Endothelial cell of umbilical vein (primary cell): ENCODE results near the gene MFRP. TPM values are rescaled to one million over a fixed set of nuclear protein-coding genes. Genes with fewer than 3 reads are reported as not detected.

Experiments used
- BruUV-seq: library from RNA; stranded (reverse); fragments of 400-500 nt; replicated peaks from 2 replicates; lab custom pipeline; 2021; lab: Mats Ljungman, UMichigan
- CTCF ChIA-PET: fragments of 300-600, 350-600 bp; sonication (Branson Sonifier 250); formaldehyde crosslinking; loops from one replicate; lab custom pipeline; 2021; ENCODE audit warnings: antibody characterized with exemption, inconsistent platforms; lab: Charles Lee
- POLR2A ChIA-PET: fragments of 300-600, 350-600 bp; sonication (Branson Sonifier 250); formaldehyde crosslinking; loops from one replicate; lab custom pipeline; 2021; ENCODE audit warnings: antibody characterized with exemption, inconsistent platforms; lab: Charles Lee
- DNase-seq: peaks from one replicate; pipeline ENCODE4 v3.0.0-alpha.2; 2011; ENCODE audit warnings: low read depth, low spot score
- FAIRE-seq: peaks from 2 replicates; lab custom pipeline; 2011; peaks lifted over from hg19 to GRCh38; lab: Jason Lieb, UNC
- H2AFZ ChIP-seq: 2 replicates; pipeline ENCODE4 v1.6.0; 2012; ENCODE audit warnings: low read depth, low read length, control low read depth, inconsistent platforms
- H3K27ac ChIP-seq: 2 replicates; pipeline ENCODE4 v1.5.1; 2011; ENCODE audit warnings: low read depth, mild to moderate bottlenecking, control low read depth, low read length, moderate library complexity; ENCODE audit not compliant: insufficient read depth
- H3K27me3 ChIP-seq, 2 experiments: 2 replicates each; pipeline versions ENCODE4 v1.6.0 to v1.6.1; 2011; ENCODE audit warnings: low read length in 2 of 2, mixed read lengths in 1 of 2; ENCODE audit not compliant: control insufficient read depth in 2 of 2, insufficient read depth in 2 of 2
- H3K36me3 ChIP-seq, 2 experiments: 2 replicates in 1 of 2; 3 replicates in 1 of 2; pipeline ENCODE4 v1.5.1; 2011; ENCODE audit warnings: low read length in 2 of 2, mild to moderate bottlenecking in 1 of 2, moderate library complexity in 1 of 2; ENCODE audit not compliant: control insufficient read depth in 2 of 2, insufficient read depth in 2 of 2; ENCODE audit errors: extremely low read depth in 1 of 2
- H3K4me1 ChIP-seq: 3 replicates; pipeline ENCODE4 v1.5.1; 2011; ENCODE audit warnings: mild to moderate bottlenecking, low read length; ENCODE audit not compliant: control insufficient read depth, insufficient read depth; ENCODE audit errors: extremely low read depth
- H3K4me2 ChIP-seq: 2 replicates; pipeline ENCODE4 v1.6.1; 2011; ENCODE audit warnings: low read length, control low read depth, mixed read lengths; ENCODE audit not compliant: insufficient read depth
- H3K4me3 ChIP-seq, 3 experiments: fragments of 200-600 bp in 1 of 3; sonication (generic), shearing (Covaris generic) in 1 of 3; replicated peaks in 1 of 3; 2 replicates each; pipeline ENCODE4 v1.5.1; 2011 to 2016; ENCODE audit warnings: control low read depth in 3 of 3, low read length in 3 of 3, mild to moderate bottlenecking in 2 of 3, inconsistent platforms in 1 of 3, low read depth in 1 of 3, moderate library complexity in 1 of 3; ENCODE audit not compliant: insufficient read depth in 1 of 3
- H3K79me2 ChIP-seq: 2 replicates; pipeline ENCODE4 v1.6.0; 2012; ENCODE audit warnings: low read length, inconsistent platforms; ENCODE audit not compliant: control insufficient read depth, insufficient read depth
- H3K9ac ChIP-seq: replicated peaks from 2 replicates; pipeline ENCODE3; 2011; ENCODE audit warnings: low read length, control low read depth; ENCODE audit not compliant: insufficient read depth; ENCODE audit errors: extremely low read depth
- H3K9me1 ChIP-seq: replicated peaks from 3 replicates; pipeline ENCODE4 v1.6.0; 2011; ENCODE audit warnings: mild to moderate bottlenecking, low read length; ENCODE audit not compliant: control insufficient read depth, insufficient read depth; ENCODE audit errors: extremely low read depth
- H3K9me3 ChIP-seq: replicated peaks from 2 replicates; pipeline ENCODE4 v1.5.1; 2012; ENCODE audit warnings: low read length, inconsistent platforms; ENCODE audit not compliant: control insufficient read depth, insufficient read depth
- H4K20me1 ChIP-seq: replicated peaks from 2 replicates; pipeline ENCODE3; 2011; ENCODE audit warnings: mild to moderate bottlenecking, low read length; ENCODE audit not compliant: control insufficient read depth, insufficient read depth; ENCODE audit errors: extremely low read depth
- EZH2 ChIP-seq: IDR thresholded peaks from 2 replicates; pipeline ENCODE4 v1.6.1; 2012; ENCODE audit warnings: borderline replicate concordance, low read depth, mild to moderate bottlenecking, moderate library complexity, low read length, inconsistent platforms; ENCODE audit not compliant: severe bottlenecking
- FOS ChIP-seq: IDR thresholded peaks from 2 replicates; pipeline ENCODE4 v1.6.1; 2011; ENCODE audit warnings: mild to moderate bottlenecking, low read length, moderate library complexity, borderline replicate concordance; ENCODE audit not compliant: insufficient read depth
- GATA2 ChIP-seq: IDR thresholded peaks from 2 replicates; pipeline ENCODE4 v1.7.0; 2011; ENCODE audit warnings: low read depth, mild to moderate bottlenecking, moderate library complexity, mixed read lengths, low read length; ENCODE audit not compliant: insufficient read length, insufficient read depth
- JUN ChIP-seq: IDR thresholded peaks from 2 replicates; pipeline ENCODE4 v1.6.1; 2011; ENCODE audit warnings: borderline replicate concordance, low read depth; ENCODE audit not compliant: insufficient read length, insufficient read depth
- MYC ChIP-seq: IDR thresholded peaks from one replicate; pipeline ENCODE4 v1.6.1; 2011; ENCODE audit warnings: mild to moderate bottlenecking, low read depth, low read length
- POLR2A ChIP-seq: IDR thresholded peaks from 2 replicates; pipeline ENCODE4 v1.6.1; 2012; ENCODE audit warnings: low read depth, mild to moderate bottlenecking, control low read depth, low read length
- POLR2AphosphoS5 ChIP-seq: IDR thresholded peaks from 2 replicates; pipeline ENCODE4 v1.6.1; 2012; ENCODE audit warnings: low read depth, mild to moderate bottlenecking, control low read depth, low read length, moderate library complexity; ENCODE audit not compliant: insufficient read depth
- dilution Hi-C: fragments of 300-500 bp; cut with MboI; formaldehyde crosslinking; loops from one replicate; pipeline ENCODE4 v1.15.0; 2019; ENCODE audit warnings: low sequenced_read_pairs; ENCODE audit not compliant: extremely low pct_ligation_motif_present
- intact Hi-C: fragments of 100-400 bp; cut with micrococcal nuclease; formaldehyde crosslinking; loops from one replicate; pipeline ENCODE4 v1.10.0; 2022
- polyA plus RNA-seq, 4 experiments: library from polyadenylated mRNA; depleted of rRNA in 3 of 4; stranded (reverse) in 3 of 4; unstranded in 1 of 4; fragments of >200 nt; gene quantifications; 2 replicates each; pipeline versions ENCODE4 v1.2.1 to v1.2.3, GENCODE V29; 2011 to 2012; ENCODE audit warnings: missing spikeins in 1 of 4
- total RNA-seq: library from RNA; stranded (reverse); gene quantifications from 2 replicates; pipeline ENCODE4 v1.2.3, GENCODE V29; 2021
- TF ChIP-seq, protein P1 (sequence below): IDR thresholded peaks from 2 replicates; pipeline ENCODE4 v1.6.1; 2011; ENCODE audit not compliant: insufficient read depth, insufficient read length
- TF ChIP-seq, protein P2 (sequence below), 2 donors: IDR thresholded peaks; 1 replicate in 1 of 2; 2 replicates in 1 of 2; pipeline ENCODE4 v1.5.1; 2011; ENCODE audit warnings: low read length in 2 of 2, mild to moderate bottlenecking in 2 of 2, moderate library complexity in 2 of 2, control low read depth in 1 of 2, inconsistent platforms in 1 of 2, low read depth in 1 of 2; ENCODE audit not compliant: insufficient read depth in 1 of 2; ENCODE audit errors: extremely low read depth in 1 of 2

The MFRP gene
- total and polyA plus RNA-seq, 2 donors (not counting 3 experiments of a cell fraction or from before 2014, with no cell fraction given) = 0.08 TPM; not detected in 1

DNA sequence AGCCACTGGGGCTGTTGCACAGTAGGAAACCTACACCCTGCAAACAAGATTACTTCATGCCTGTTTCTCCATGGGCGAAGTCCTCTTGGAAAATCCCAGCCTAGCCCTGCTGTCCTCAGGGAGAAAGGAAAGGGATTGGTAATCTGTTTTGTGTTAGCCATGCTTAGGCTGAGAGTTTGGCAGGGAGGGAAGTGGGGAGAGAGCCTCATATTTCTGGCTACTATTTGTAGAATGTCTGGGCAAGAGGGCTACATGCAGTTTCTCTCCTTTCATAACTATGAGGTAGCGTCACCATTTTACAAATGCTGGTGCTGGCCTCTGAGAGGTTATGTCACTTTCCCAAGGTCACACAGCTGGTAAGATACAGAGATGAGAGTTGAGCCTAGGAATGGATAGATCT lies 737 bp upstream of the MFRP start:
- DNase-seq = no peak
- intact Hi-C loops (no loop called here), dilution Hi-C loops (no loop called here)
- Histone ChIP-seq H3K4me3 (no peak overlapping the region), H3K27me3 (peaks cover 0 to 3% of the 10 kb centered on the region in 2 experiments), H3K4me2 (no peak overlapping the region), H3K36me3 (no peaks in the 10 kb centered on the region), H4K20me1 (no peaks in the 10 kb centered on the region), H3K4me1 (no peaks in the 10 kb centered on the region), H3K27ac (no peak overlapping the region), H3K9me1 (no peaks in the 10 kb centered on the region), H3K79me2 (no peaks in the 10 kb centered on the region), H2AFZ (no peak overlapping the region), H3K9me3 (no peaks in the 10 kb centered on the region), H3K9ac (no peak overlapping the region)
- no peak for FAIRE-seq
- CTCF ChIA-PET = interaction anchor here (1.4 to 6.2 kb wide), 3 partner anchors 7 to 27 kb away, joined by 5 to 55 read pairs (median 6); no protein-coding TSS in a partner anchor
- TF ChIP-seq FOS (no peak), GATA2 (no peak), POLR2AphosphoS5 (no peak), JUN (no peak), POLR2A (no peak), MYC (no peak), EZH2 (no peak)
- TF ChIP-seq, protein P1, sequence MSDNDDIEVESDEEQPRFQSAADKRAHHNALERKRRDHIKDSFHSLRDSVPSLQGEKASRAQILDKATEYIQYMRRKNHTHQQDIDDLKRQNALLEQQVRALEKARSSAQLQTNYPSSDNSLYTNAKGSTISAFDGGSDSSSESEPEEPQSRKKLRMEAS = no peak
- TF ChIP-seq, protein P2, sequence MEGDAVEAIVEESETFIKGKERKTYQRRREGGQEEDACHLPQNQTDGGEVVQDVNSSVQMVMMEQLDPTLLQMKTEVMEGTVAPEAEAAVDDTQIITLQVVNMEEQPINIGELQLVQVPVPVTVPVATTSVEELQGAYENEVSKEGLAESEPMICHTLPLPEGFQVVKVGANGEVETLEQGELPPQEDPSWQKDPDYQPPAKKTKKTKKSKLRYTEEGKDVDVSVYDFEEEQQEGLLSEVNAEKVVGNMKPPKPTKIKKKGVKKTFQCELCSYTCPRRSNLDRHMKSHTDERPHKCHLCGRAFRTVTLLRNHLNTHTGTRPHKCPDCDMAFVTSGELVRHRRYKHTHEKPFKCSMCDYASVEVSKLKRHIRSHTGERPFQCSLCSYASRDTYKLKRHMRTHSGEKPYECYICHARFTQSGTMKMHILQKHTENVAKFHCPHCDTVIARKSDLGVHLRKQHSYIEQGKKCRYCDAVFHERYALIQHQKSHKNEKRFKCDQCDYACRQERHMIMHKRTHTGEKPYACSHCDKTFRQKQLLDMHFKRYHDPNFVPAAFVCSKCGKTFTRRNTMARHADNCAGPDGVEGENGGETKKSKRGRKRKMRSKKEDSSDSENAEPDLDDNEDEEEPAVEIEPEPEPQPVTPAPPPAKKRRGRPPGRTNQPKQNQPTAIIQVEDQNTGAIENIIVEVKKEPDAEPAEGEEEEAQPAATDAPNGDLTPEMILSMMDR (IDR thresholded peaks at IDR 0.05; ENCODE audit: extremely low read depth in 1 of 2, insufficient read depth in 1 of 2, low read depth in 1 of 2, low read length in 2 of 2) = no peak
- no TSS peak for BruUV-seq
- POLR2A ChIA-PET = no interaction called here
